ENCODE measurements around the gene UBAP2. TPM values are rescaled to one million over a fixed set of nuclear protein-coding genes. Genes with fewer than 3 reads are reported as not detected.

Gene UBAP2
- total RNA-seq, 6 experiments from 2014 or later = 28.7 to 34.9 (median 32.8) TPM

DNA sequence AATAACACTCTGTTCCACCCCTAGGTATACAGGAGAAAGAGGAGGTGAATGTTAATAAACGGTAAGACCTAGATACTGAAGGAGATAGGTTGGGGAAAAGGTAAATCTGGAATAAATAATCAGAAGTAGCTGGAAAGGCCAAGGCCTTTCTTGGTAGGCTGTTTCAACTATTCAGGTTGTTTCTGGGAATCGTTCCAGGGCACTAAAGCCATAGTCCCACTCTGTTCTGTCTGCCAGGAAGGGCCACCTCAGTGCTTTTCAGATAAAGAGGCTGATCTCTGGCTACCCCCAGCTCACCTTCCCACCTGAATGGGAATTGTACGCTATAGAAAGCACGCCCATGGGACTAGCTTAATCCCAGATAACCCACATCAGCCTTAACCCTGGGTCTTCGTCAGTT is 44.9 kb upstream of the UBAP2 start:
- H3K4me3 Mint-ChIP-seq = no peak overlapping the region
- no peak overlapping the region for H3K27ac Mint-ChIP-seq
- peaks cover 2% of the 10 kb centered on the region; the same call in 1 of the 2 replicates for H3K27me3 Mint-ChIP-seq (ENCODE audit: insufficient read depth)
- no peaks in the 10 kb centered on the region for H3K4me1 Mint-ChIP-seq (ENCODE audit: low read depth)
- H3K9me3 Mint-ChIP-seq = no peaks in the 10 kb centered on the region
- TF ChIP-seq, protein P1, sequence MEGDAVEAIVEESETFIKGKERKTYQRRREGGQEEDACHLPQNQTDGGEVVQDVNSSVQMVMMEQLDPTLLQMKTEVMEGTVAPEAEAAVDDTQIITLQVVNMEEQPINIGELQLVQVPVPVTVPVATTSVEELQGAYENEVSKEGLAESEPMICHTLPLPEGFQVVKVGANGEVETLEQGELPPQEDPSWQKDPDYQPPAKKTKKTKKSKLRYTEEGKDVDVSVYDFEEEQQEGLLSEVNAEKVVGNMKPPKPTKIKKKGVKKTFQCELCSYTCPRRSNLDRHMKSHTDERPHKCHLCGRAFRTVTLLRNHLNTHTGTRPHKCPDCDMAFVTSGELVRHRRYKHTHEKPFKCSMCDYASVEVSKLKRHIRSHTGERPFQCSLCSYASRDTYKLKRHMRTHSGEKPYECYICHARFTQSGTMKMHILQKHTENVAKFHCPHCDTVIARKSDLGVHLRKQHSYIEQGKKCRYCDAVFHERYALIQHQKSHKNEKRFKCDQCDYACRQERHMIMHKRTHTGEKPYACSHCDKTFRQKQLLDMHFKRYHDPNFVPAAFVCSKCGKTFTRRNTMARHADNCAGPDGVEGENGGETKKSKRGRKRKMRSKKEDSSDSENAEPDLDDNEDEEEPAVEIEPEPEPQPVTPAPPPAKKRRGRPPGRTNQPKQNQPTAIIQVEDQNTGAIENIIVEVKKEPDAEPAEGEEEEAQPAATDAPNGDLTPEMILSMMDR (IDR thresholded peaks at IDR 0.05) = no peak
- peaks cover 23% of the 10 kb centered on the region for H3K36me3 Mint-ChIP-seq (ENCODE audit: low read depth)
- DNase-seq = no peak

DNA sequence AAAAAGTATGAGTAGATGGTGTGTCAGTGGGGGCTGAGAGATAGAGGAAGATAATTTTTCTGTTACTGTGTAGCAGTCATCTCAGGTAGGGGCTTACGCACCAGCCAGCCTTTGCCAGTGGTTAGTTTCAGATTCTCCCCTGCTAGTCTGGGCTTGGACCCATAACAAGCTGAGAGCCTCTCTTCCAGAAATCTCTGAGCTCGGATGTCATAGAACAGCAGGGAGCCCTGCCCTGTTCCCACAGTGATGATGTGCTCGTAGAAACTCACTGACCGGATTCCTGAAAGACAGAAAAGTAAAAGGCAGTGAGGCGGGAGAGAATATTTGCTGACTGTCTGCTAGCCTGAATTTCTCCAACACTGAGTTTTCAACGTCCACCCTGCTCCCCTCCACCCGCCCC is 40.6 kb upstream of the UBAP2 start:
- DNase-seq = no peak
- H3K36me3 Mint-ChIP-seq (ENCODE audit: low read depth) = peaks cover 23% of the 10 kb centered on the region
- H3K9me3 Mint-ChIP-seq = no peaks in the 10 kb centered on the region
- H3K4me1 Mint-ChIP-seq (ENCODE audit: low read depth) = peaks cover 6% of the 10 kb centered on the region; the same call in 1 of the 2 replicates
- H3K27me3 Mint-ChIP-seq (ENCODE audit: insufficient read depth) = peaks cover 2% of the 10 kb centered on the region
- no peak overlapping the region for H3K4me3 Mint-ChIP-seq
- no peak overlapping the region for H3K27ac Mint-ChIP-seq
- TF ChIP-seq, protein P1 (IDR thresholded peaks at IDR 0.05) = no peak

DNA sequence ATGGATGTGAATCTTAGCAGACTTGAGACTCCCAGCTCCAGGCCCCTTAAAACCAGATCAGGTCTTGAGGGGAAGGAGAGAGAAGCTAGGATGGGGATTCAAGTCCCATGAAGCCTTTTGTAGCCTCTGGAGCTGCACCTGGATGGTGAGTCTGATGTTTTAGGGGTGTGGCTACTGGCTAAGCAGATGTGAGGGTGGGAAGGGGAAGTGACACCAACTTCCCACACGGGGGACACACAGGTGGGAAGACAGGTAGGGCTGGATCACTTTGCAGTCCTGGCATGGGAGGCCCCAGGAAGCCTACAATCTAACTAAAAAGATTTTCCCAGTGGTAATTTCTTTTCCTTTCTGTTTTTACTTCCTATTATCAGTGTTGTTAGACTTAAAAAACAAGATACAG is 38.7 kb upstream of the UBAP2 start:
- Mint-ChIP-seq H3K36me3 (ENCODE audit: low read depth) (peaks cover 17% of the 10 kb centered on the region), H3K9me3 (no peaks in the 10 kb centered on the region), H3K4me3 (no peak overlapping the region), H3K27me3 (ENCODE audit: insufficient read depth) (peaks cover 2% of the 10 kb centered on the region), H3K4me1 (ENCODE audit: low read depth) (peaks cover 6% of the 10 kb centered on the region; the same call in 1 of the 2 replicates), H3K27ac (no peak overlapping the region)
- no peak for DNase-seq
- TF ChIP-seq, protein P1 (IDR thresholded peaks at IDR 0.05) = no peak

DNA sequence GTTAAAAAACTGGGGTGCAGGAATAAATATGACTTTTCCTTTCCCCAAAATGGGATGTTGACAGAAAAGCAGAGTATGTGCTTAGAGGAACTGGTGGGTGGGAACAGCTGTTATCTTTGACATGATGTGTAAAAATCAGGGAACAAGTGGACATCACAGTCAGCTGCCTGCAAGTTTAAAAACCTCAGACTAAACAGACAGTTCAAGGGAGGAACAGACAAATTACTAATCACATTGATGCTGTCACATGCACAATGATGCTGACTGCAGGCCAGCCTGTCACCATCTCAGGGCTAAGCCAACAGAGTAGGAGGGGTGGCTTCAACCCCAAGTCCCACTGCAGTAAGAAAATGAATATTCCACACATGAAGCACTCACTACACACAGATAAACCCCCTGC is 38.2 kb upstream of the UBAP2 start:
- H3K36me3 Mint-ChIP-seq (ENCODE audit: low read depth) = peaks cover 17% of the 10 kb centered on the region
- H3K9me3 Mint-ChIP-seq = no peaks in the 10 kb centered on the region
- peaks cover 2% of the 10 kb centered on the region for H3K27me3 Mint-ChIP-seq (ENCODE audit: insufficient read depth)
- no peak for DNase-seq
- H3K4me3 Mint-ChIP-seq = no peak overlapping the region
- TF ChIP-seq, protein P1 (IDR thresholded peaks at IDR 0.05) = no peak
- no peak overlapping the region for H3K27ac Mint-ChIP-seq
- peaks cover 6% of the 10 kb centered on the region; the same call in 1 of the 2 replicates for H3K4me1 Mint-ChIP-seq (ENCODE audit: low read depth)

DNA sequence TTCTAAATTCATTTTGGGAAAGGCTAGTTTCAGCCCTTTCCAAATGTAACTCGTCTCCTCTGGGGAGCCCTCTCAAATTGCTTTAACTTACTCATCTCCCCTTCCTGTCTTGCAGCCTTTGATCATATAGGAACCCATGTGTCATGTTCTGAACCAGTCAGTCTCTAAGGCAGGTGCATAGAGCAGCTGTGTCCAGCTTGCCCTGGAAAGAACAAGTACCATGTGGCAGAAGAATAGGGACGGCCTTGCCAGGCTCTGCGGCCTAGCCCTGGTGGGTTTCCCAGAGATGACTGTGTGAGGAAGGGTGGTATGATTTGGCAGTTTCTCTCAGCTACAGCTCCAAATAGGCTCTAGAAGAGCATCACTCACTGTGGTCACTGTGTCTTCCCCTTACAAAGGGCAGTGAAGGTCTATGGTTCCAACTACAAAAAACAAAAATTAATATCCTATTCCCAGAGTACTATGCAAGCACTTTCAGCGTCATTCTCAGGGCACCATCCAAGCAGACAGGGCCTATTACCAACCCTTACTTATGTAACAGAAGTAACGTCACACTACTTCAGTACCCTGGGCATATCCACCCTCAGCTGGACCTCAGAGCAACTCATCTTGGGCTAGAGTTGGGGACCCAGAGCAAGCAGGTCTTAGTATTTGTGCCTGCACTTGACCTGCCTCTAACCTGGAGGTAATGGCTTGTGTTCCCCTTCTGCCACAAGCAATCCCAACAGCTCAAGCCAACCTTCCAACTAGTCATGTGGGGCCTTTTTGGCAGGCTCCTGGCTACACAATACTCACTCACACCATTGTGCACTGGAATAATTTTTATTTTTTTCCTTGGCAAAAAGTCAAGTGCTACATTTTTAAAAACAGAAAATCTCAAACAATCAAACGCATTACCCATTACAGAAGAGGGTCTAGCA is 37.2 kb upstream of the UBAP2 start:
- Mint-ChIP-seq H3K36me3 (ENCODE audit: low read depth) (peaks cover 17% of the 10 kb centered on the region; the same call in 1 of the 2 replicates), H3K27ac (no peak overlapping the region), H3K4me1 (ENCODE audit: low read depth) (peaks cover 6% of the 10 kb centered on the region; the same call in 1 of the 2 replicates), H3K9me3 (no peaks in the 10 kb centered on the region), H3K4me3 (no peak overlapping the region), H3K27me3 (ENCODE audit: insufficient read depth) (peaks cover 2% of the 10 kb centered on the region)
- TF ChIP-seq, protein P1 (IDR thresholded peaks at IDR 0.05) = no peak
- no peak for DNase-seq

Measured in HFFc6 (cell line).